ENCODE measurements around the gene FBXO36. TPM values are rescaled to one million over a fixed set of nuclear protein-coding genes. Genes with fewer than 3 reads are reported as not detected.

The FBXO36 gene
- total and polyA plus RNA-seq, 10 of the 15 experiments (the other 5 are each of a cell fraction or from before 2014, with no cell fraction given) = 0.79 to 2.7 (median 1.3) TPM

GRCh38 chr2:229888031-229888430, 34.3 kb upstream of the FBXO36 start:
- Histone ChIP-seq H3K27ac (ENCODE audit: control insufficient read depth, insufficient read depth) (no peak overlapping the region), H3K4me2 (ENCODE audit: control insufficient read depth, insufficient read depth) (no peak overlapping the region), H4K20me1 (ENCODE audit: control insufficient read depth, insufficient read depth) (no peaks in the 10 kb centered on the region), H3K4me3 (no peak overlapping the region), H3K79me2 (ENCODE audit: control insufficient read depth, insufficient read depth, low read length) (peaks cover 73% of the 10 kb centered on the region), H3K9ac (ENCODE audit: control insufficient read depth, insufficient read depth, low read length) (no peak overlapping the region), H3K27me3 (replicated peaks in 1 of 2; ENCODE audit: control insufficient read depth in 2 of 2, insufficient read depth in 2 of 2, low read length in 1 of 2) (no peaks in the 10 kb centered on the region), H2AFZ (ENCODE audit: control insufficient read depth, low read depth, low read length) (no peak overlapping the region), H3K4me1 (ENCODE audit: control insufficient read depth, insufficient read depth, low read length) (peaks cover 18% of the 10 kb centered on the region; the same call in 1 of the 2 replicates), H3K9me3 (replicated peaks; ENCODE audit: control insufficient read depth, insufficient read depth, low read length) (no peaks in the 10 kb centered on the region), H3K36me3 (ENCODE audit: control insufficient read depth in 2 of 2, insufficient read depth in 2 of 2, low read length in 1 of 2) (peaks cover 3 to 4% of the 10 kb centered on the region in 2 experiments; a peak in 2 of 4 replicates)
- 58% methylated on average over 1 of the region's 1 CpG for WGBS (ENCODE audit: insufficient coverage, insufficient replicate concordance, low lambda C conversion rate, missing lambda C conversion rate)
- in situ Hi-C loops (cut with MboI) (no loop called here), intact Hi-C loops (cut with micrococcal nuclease; ENCODE audit: unreplicated experiment) (no loop called here)
- RAD21 ChIA-PET (ENCODE audit: unreplicated experiment) = no interaction called here
- POLR2A ChIA-PET = interaction anchor here (1.8 kb wide), 1 partner anchor 11 kb away, joined by 5 read pairs; no protein-coding TSS in a partner anchor
- ATAC-seq = no peak
- no peak for TF ChIP-seq BHLHE40 (IDR thresholded peaks at IDR 0.05; ENCODE audit: borderline replicate concordance in 1 of 2, low read depth in 2 of 2, low read length in 1 of 2)
- no peak for TF ChIP-seq GATAD2B (conservative IDR thresholded peaks at IDR 0.05; ENCODE audit: low read depth)
- TF ChIP-seq SMARCA5 (IDR thresholded peaks at IDR 0.05) = no peak
- no peak for FAIRE-seq
- no peak for DNase-seq (ENCODE audit: low read depth, low spot score)
- CTCF ChIA-PET = interaction anchor here (1.8 to 3.4 kb wide), 2 partner anchors 34 to 87 kb away, joined by 4 to 22 read pairs; partner anchors contain the start of gene TRIP12
- SMC1A ChIA-PET (ENCODE audit: uncharacterized antibody, unreplicated experiment) = interaction anchor here (1.1 to 2.9 kb wide), 5 partner anchors 9 to 87 kb away, joined by 3 to 7 read pairs (median 4); no protein-coding TSS in a partner anchor
- no TSS peak for BruUV-seq (replicated peaks)

GRCh38 chr2:229889023-229889422, 33.3 kb upstream of the FBXO36 start:
- no peak for DNase-seq (ENCODE audit: low read depth, low spot score)
- WGBS (ENCODE audit: insufficient coverage, insufficient replicate concordance, low lambda C conversion rate, missing lambda C conversion rate) = 100% methylated on average over 2 of the region's 2 CpGs
- H3K9me3 ChIP-seq (replicated peaks; ENCODE audit: control insufficient read depth, insufficient read depth, low read length) = no peaks in the 10 kb centered on the region
- H4K20me1 ChIP-seq (ENCODE audit: control insufficient read depth, insufficient read depth) = no peaks in the 10 kb centered on the region
- no peak overlapping the region for H3K27ac ChIP-seq (ENCODE audit: control insufficient read depth, insufficient read depth)
- FAIRE-seq = no peak
- ChIA-PET SMC1A (ENCODE audit: uncharacterized antibody, unreplicated experiment) (interaction anchor here (1.1 to 1.2 kb wide), 2 partner anchors 37 to 88 kb away, joined by 3 to 4 read pairs; no protein-coding TSS in a partner anchor), RAD21 (ENCODE audit: unreplicated experiment) (interaction anchor here (1.4 kb wide), 1 partner anchor 88 kb away, joined by 3 read pairs; no protein-coding TSS in a partner anchor), POLR2A (interaction anchor here (1.0 kb wide), 1 partner anchor 14 kb away, joined by 3 read pairs; no protein-coding TSS in a partner anchor), CTCF (interaction anchor here (1.1 to 2.4 kb wide), 5 partner anchors 11 to 88 kb away, joined by 3 to 8 read pairs (median 4); partner anchors contain the start of gene TRIP12)
- no peak for ATAC-seq
- in situ Hi-C loops (cut with MboI) = no loop called here
- intact Hi-C loops (cut with micrococcal nuclease; ENCODE audit: unreplicated experiment) = no loop called here
- H3K4me3 ChIP-seq = no peak overlapping the region
- H2AFZ ChIP-seq (ENCODE audit: control insufficient read depth, low read depth, low read length) = no peak overlapping the region
- peaks cover 0 to 3% of the 10 kb centered on the region in 2 experiments; a peak in 2 of 4 replicates for H3K36me3 ChIP-seq (ENCODE audit: control insufficient read depth in 2 of 2, insufficient read depth in 2 of 2, low read length in 1 of 2)
- BruUV-seq (replicated peaks) = no TSS peak
- no peaks in the 10 kb centered on the region for H3K27me3 ChIP-seq (replicated peaks in 1 of 2; ENCODE audit: control insufficient read depth in 2 of 2, insufficient read depth in 2 of 2, low read length in 1 of 2)
- peaks cover 72% of the 10 kb centered on the region for H3K79me2 ChIP-seq (ENCODE audit: control insufficient read depth, insufficient read depth, low read length)
- H3K4me2 ChIP-seq (ENCODE audit: control insufficient read depth, insufficient read depth) = no peak overlapping the region
- peaks cover 18% of the 10 kb centered on the region; the same call in 1 of the 2 replicates for H3K4me1 ChIP-seq (ENCODE audit: control insufficient read depth, insufficient read depth, low read length)
- no peak overlapping the region for H3K9ac ChIP-seq (ENCODE audit: control insufficient read depth, insufficient read depth, low read length)
- TF ChIP-seq CTCF (IDR thresholded peaks at IDR 0.05 in 2 of 3, conservative IDR thresholded peaks at IDR 0.05 in 1 of 3; ENCODE audit: control insufficient read depth in 2 of 3, extremely low read depth in 1 of 3, insufficient read depth in 1 of 3, low read depth in 3 of 3, low read length in 3 of 3) (no peak), EGR1 (IDR thresholded peaks at IDR 0.05; ENCODE audit: borderline replicate concordance in 1 of 2, low read depth in 2 of 2, low read length in 2 of 2) (no peak), ZNF592 (IDR thresholded peaks at IDR 0.05) (no peak), TCF7 (IDR thresholded peaks at IDR 0.05; ENCODE audit: borderline replicate concordance) (no peak), ZNF24 (IDR thresholded peaks at IDR 0.05) (no peak), FOXK2 (IDR thresholded peaks at IDR 0.05) (no peak), RELA (IDR thresholded peaks at IDR 0.05; ENCODE audit: borderline replicate concordance, partially characterized antibody) (no peak)

All from GM12878 (cell line).